Upper lobe of left lung (tissue), 6 donors: Measurements from ENCODE around the gene FBLIM1. TPM values are rescaled to one million over a fixed set of nuclear protein-coding genes. Genes with fewer than 3 reads are reported as not detected.

Experiments used
- ATAC-seq, 2 donors: fragments of 200-7000 bp; cut with Tn5 transposase; one replicate each; pipeline ENCODE4 v1.9.1; 2022; ENCODE audit warnings: mild to moderate bottlenecking in 2 of 2, moderate library complexity in 2 of 2; ENCODE audit not compliant: low FRiP score in 2 of 2
- DNase-seq, 2 donors: peaks; one replicate each; pipeline ENCODE4 v3.0.0-alpha.2; 2019 to 2020
- H3K27ac ChIP-seq, 4 donors: fragments of 200-600 bp; sonication (generic); one replicate each; pipeline ENCODE4 v1.5.1; 2016 to 2019
- H3K27me3 ChIP-seq, 4 donors: fragments of 200-600 bp; sonication (generic); one replicate each; pipeline ENCODE4 v1.5.1; 2017 to 2019
- H3K36me3 ChIP-seq, 4 donors: fragments of 200-600 bp; sonication (generic); one replicate each; pipeline ENCODE4 v1.5.1; 2016 to 2019
- H3K4me1 ChIP-seq, 4 donors: fragments of 200-600 bp; sonication (generic); one replicate each; pipeline ENCODE4 v1.5.1; 2018 to 2019
- H3K4me3 ChIP-seq, 4 donors: fragments of 200-600 bp; sonication (generic); one replicate each; pipeline ENCODE4 v1.5.1; 2017 to 2019; ENCODE audit warnings: mild to moderate bottlenecking in 2 of 4, moderate library complexity in 1 of 4
- H3K9me3 ChIP-seq, 4 donors: fragments of 200-600 bp; sonication (generic); one replicate each; pipeline ENCODE4 v1.5.1; 2018 to 2019
- EP300 ChIP-seq, 4 donors: sonication (generic); formaldehyde crosslinking; IDR thresholded peaks; one replicate each; pipeline ENCODE4 v1.5.1; 2017; ENCODE audit warnings: antibody characterized with exemption in 4 of 4, control low read depth in 2 of 4
- POLR2A ChIP-seq, 4 donors: fragments of 450-650 bp; IDR thresholded peaks; one replicate each; pipeline ENCODE4 v1.5.1; 2016 to 2017; ENCODE audit warnings: antibody characterized with exemption in 4 of 4, mild to moderate bottlenecking in 2 of 4
- POLR2AphosphoS5 ChIP-seq, 2 donors: sonication (generic); formaldehyde crosslinking; IDR thresholded peaks; one replicate each; pipeline ENCODE4 v1.5.1; 2017; ENCODE audit warnings: antibody characterized with exemption in 2 of 2
- WGBS, 2 donors: methylation state at CpG; one replicate each; pipeline ENCODE4 v1.1.5; 2017 to 2018; 5-methylcytosine and 5-hydroxymethylcytosine counted together
- total RNA-seq, 6 donors: library from RNA; depleted of rRNA in 4 of 6; stranded (reverse); fragments of >200 nt in 4 of 6; gene quantifications; one replicate each; pipeline versions ENCODE4 v1.1.0 to v1.2.1, GENCODE V29; 2016 to 2021
- TF ChIP-seq, protein P1 (sequence below), 6 experiments: fragments of 450-650 bp in 4 of 6; fragments of 200-600 bp in 2 of 6; sonication (generic) in 2 of 6; IDR thresholded peaks; one replicate each; pipeline ENCODE4 v1.5.1; 2016 to 2019; ENCODE audit warnings: antibody characterized with exemption in 6 of 6
- donor health status: DM: no; HTN: no; CAD: no; lungs with moderate emphysema.
- donor health status: DM: no; HTN: yes; CAD: no; lungs with severe emphysema.

The FBLIM1 gene
- total RNA-seq, 6 donors from 2014 or later: 11.2 to 51.3 (median 35.1) TPM

DNA sequence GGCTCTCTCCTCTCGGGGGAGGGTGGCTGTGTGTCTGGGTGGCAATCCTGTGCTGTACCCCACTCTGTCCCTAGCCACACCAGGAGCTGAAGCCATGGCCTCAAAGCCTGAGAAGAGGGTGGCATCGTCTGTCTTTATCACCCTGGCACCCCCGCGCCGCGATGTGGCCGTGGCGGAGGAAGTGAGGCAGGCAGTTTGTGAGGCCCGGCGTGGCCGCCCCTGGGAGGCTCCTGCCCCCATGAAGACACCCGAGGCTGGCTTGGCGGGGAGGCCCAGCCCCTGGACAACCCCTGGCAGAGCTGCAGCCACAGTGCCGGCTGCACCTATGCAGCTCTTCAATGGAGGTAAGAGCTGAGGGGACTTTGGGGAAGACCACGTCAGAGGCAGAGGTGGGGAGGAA is 6.3 kb downstream of the FBLIM1 start:
- H3K27me3 ChIP-seq: peaks cover 0 to 2% (median 0%) of the 10 kb centered on the region in 4 donors

DNA sequence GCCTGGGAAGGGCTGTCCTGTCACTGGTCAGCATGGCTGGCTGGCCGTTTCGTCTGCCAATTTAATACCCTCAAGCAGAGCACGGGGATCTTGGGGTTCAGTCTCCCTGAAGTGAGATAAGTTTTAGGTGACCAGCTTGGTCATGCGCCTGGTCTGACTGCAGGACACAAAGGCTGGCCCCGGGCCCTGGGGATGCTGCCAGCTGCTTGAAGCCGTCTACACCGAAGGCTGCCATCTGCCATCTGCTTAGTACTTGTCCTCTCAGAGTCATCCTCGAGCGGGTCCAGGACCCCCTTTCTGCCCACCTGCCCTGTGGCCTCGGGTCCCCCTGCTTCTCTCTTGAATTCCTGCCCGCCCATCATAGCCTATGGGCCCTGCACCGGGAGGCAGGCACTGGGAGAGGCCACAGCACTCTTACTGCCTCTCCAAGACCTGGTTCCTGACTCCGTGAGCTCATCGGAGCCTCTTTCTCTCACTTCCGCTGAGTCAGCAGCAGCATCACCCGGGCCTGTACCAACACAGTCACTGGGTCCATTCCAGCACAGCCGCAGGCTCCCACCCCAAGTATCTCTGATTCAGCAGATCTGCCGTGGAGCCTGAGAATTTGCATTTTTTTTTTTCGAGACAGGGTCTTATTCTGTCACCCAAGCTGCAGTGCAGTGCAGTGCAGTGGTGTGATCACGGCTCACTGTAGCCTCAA is 7.0 kb downstream of the FBLIM1 start:
- ATAC-seq: no peak
- DNase-seq: no peak

More for the DNA sequence above, 6.3 kb downstream of the FBLIM1 start:
- Histone ChIP-seq H3K27ac (peak overlapping the region in 1 of 4 donors; percentile 4), H3K9me3 (no peaks in the 10 kb centered on the region), H3K4me3 (no peak overlapping the region), H3K36me3 (peaks cover 0 to 16% (median 5%) of the 10 kb centered on the region in 4 donors), H3K4me1 (peaks cover 0 to 6% (median 0%) of the 10 kb centered on the region in 4 donors)
- 82 to 93% methylated on average over 14 to 15 of the region's 15 CpGs for WGBS, 2 donors
- DNase-seq: peak in 1 of 2 donors; percentile 84
- ATAC-seq: no peak
- TF ChIP-seq EP300 (IDR thresholded peaks at IDR 0.05): no peak
- no peak for TF ChIP-seq POLR2A (IDR thresholded peaks at IDR 0.05)
- no peak for TF ChIP-seq POLR2AphosphoS5 (IDR thresholded peaks at IDR 0.05)
- TF ChIP-seq, protein P1, sequence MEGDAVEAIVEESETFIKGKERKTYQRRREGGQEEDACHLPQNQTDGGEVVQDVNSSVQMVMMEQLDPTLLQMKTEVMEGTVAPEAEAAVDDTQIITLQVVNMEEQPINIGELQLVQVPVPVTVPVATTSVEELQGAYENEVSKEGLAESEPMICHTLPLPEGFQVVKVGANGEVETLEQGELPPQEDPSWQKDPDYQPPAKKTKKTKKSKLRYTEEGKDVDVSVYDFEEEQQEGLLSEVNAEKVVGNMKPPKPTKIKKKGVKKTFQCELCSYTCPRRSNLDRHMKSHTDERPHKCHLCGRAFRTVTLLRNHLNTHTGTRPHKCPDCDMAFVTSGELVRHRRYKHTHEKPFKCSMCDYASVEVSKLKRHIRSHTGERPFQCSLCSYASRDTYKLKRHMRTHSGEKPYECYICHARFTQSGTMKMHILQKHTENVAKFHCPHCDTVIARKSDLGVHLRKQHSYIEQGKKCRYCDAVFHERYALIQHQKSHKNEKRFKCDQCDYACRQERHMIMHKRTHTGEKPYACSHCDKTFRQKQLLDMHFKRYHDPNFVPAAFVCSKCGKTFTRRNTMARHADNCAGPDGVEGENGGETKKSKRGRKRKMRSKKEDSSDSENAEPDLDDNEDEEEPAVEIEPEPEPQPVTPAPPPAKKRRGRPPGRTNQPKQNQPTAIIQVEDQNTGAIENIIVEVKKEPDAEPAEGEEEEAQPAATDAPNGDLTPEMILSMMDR (IDR thresholded peaks at IDR 0.05): no peak

DNA sequence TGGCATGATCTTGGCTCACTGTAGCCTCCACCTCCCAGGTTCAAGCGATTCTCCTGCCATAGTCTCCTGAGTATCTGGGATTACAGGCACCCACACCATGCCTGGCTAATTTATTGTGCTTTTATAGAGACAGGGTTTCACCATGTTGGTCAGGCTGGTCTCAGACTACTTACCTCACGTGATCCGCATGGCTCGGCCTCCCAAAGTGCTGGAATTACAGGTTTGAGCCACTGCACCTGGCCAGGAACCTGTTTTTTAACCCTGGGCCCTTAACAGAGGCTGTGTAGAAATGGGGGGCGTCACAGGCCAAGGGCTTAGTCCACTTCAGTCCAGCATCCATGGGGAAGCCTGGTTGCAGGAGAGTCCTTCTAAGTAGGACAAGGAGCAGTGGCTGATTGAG is 9.3 kb downstream of the FBLIM1 start:
- TF ChIP-seq POLR2A (IDR thresholded peaks at IDR 0.05) (no peak), POLR2AphosphoS5 (IDR thresholded peaks at IDR 0.05) (no peak), EP300 (IDR thresholded peaks at IDR 0.05) (no peak)
- TF ChIP-seq, protein P1 (IDR thresholded peaks at IDR 0.05): no peak
- peaks cover 0 to 36% (median 5%) of the 10 kb centered on the region in 4 donors for H3K36me3 ChIP-seq
- DNase-seq (no peak), ATAC-seq (no peak)
- H3K27ac ChIP-seq: no peak overlapping the region
- H3K9me3 ChIP-seq: no peaks in the 10 kb centered on the region
- no peaks in the 10 kb centered on the region for H3K27me3 ChIP-seq
- no peaks in the 10 kb centered on the region for H3K4me1 ChIP-seq
- WGBS, 2 donors: 81 to 95% methylated on average over 4 of the region's 5 CpGs
- H3K4me3 ChIP-seq: no peak overlapping the region

More for the DNA sequence above, 7.0 kb downstream of the FBLIM1 start:
- TF ChIP-seq EP300 (IDR thresholded peaks at IDR 0.05): no peak
- no peak for TF ChIP-seq POLR2A (IDR thresholded peaks at IDR 0.05)
- no peak for TF ChIP-seq POLR2AphosphoS5 (IDR thresholded peaks at IDR 0.05)
- TF ChIP-seq, protein P1 (IDR thresholded peaks at IDR 0.05): no peak
- H3K27me3 ChIP-seq: peaks cover 0 to 2% (median 0%) of the 10 kb centered on the region in 4 donors
- H3K9me3 ChIP-seq: no peaks in the 10 kb centered on the region
- H3K4me3 ChIP-seq: no peak overlapping the region
- H3K36me3 ChIP-seq: peaks cover 0 to 23% (median 5%) of the 10 kb centered on the region in 4 donors
- H3K27ac ChIP-seq: peak overlapping the region in 1 of 4 donors; percentile 4
- WGBS, 2 donors: 70 to 86% methylated on average over 14 to 17 of the region's 20 CpGs
- H3K4me1 ChIP-seq: peaks cover 0 to 4% (median 0%) of the 10 kb centered on the region in 4 donors

DNA sequence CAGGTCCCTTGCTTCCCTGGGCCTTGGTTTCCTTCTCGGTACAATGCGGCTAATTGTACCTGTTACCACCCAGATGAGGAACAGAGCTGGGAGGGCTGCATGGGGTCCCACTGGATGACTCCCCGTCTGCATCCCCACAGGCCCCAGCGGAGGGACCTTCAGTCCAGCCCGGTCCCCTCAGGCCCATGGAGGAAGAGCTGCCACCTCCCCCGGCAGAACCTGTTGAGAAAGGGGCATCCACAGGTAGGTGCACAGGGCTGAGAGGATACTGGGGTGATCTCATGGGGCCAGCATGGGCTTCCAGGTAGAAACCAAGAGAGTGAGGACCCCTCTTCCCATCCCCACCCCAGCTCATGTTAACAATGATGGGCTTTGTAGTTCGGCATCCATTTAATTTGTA is 9.8 kb downstream of the FBLIM1 start:
- 98 to 99% methylated on average over 2 to 7 of the region's 7 CpGs for WGBS, 2 donors
- Histone ChIP-seq H3K36me3 (peaks cover 0 to 36% (median 5%) of the 10 kb centered on the region in 4 donors), H3K9me3 (no peaks in the 10 kb centered on the region), H3K4me1 (no peaks in the 10 kb centered on the region), H3K27me3 (no peaks in the 10 kb centered on the region), H3K4me3 (no peak overlapping the region), H3K27ac (no peak overlapping the region)
- TF ChIP-seq POLR2A (IDR thresholded peaks at IDR 0.05) (no peak), EP300 (IDR thresholded peaks at IDR 0.05) (no peak), POLR2AphosphoS5 (IDR thresholded peaks at IDR 0.05) (no peak)
- TF ChIP-seq, protein P1 (IDR thresholded peaks at IDR 0.05): no peak
- DNase-seq (no peak), ATAC-seq (no peak)
